GM12878 (cell line): ENCODE results near the gene KLF18. TPM values are rescaled to one million over a fixed set of nuclear protein-coding genes. Genes with fewer than 3 reads are reported as not detected.

Experiments used
- ATAC-seq: fragments of 200-7000 bp; cut with Tn5 transposase; 3 replicates; pipeline ENCODE4 v1.9.1; 2020; ENCODE audit warnings: mild to moderate bottlenecking, moderate library complexity
- BruUV-seq: library from RNA; stranded (reverse); fragments of 400-500 nt; replicated peaks from 2 replicates; lab custom pipeline; 2021; lab: Mats Ljungman, UMichigan
- CTCF ChIA-PET: fragments of 300-600 bp; sonication (Branson Sonifier 250); formaldehyde crosslinking; extraction: SDS; loops from one replicate; lab custom pipeline; 2021; ENCODE audit warnings: inconsistent platforms; lab: Yijun Ruan, JAX
- POLR2A ChIA-PET: fragments of 350-600 bp; formaldehyde crosslinking; extraction: SDS; loops from one replicate; lab custom pipeline; 2021; ENCODE audit warnings: inconsistent platforms; lab: Charles Lee
- RAD21 ChIA-PET: fragments of 300-600 bp; sonication (Branson Sonifier 250); formaldehyde crosslinking; loops from one replicate; lab custom pipeline; 2023; ENCODE audit warnings: antibody characterized with exemption; ENCODE audit not compliant: unreplicated experiment; lab: Charles Lee
- SMC1A ChIA-PET: fragments of 300-600 bp; sonication (Branson Sonifier 250); formaldehyde crosslinking; loops from one replicate; lab custom pipeline; 2023; ENCODE audit not compliant: unreplicated experiment, uncharacterized antibody; lab: Charles Lee
- DNase-seq: peaks from one replicate; pipeline ENCODE4 v3.0.0-alpha.2; 2011; ENCODE audit warnings: low read depth, low spot score
- FAIRE-seq: peaks from 3 replicates; lab custom pipeline; 2011; peaks lifted over from hg19 to GRCh38; lab: Jason Lieb, UNC
- H2AFZ ChIP-seq: 2 replicates; pipeline ENCODE4 v1.6.0; 2011; ENCODE audit warnings: low read depth, low read length, control low read depth; ENCODE audit not compliant: control insufficient read depth
- H3K27ac ChIP-seq: 2 replicates; pipeline ENCODE4 v1.5.1; 2011; ENCODE audit warnings: control low read depth; ENCODE audit not compliant: control insufficient read depth, insufficient read depth
- H3K27me3 ChIP-seq, 2 experiments: replicated peaks in 1 of 2; 2 replicates each; pipeline versions ENCODE4 v1.6.0 to v1.6.1; 2011; ENCODE audit warnings: low read length in 1 of 2; ENCODE audit not compliant: control insufficient read depth in 2 of 2, insufficient read depth in 2 of 2
- H3K36me3 ChIP-seq, 2 experiments: 2 replicates each; pipeline ENCODE4 v1.5.1; 2011; ENCODE audit warnings: low read length in 1 of 2; ENCODE audit not compliant: control insufficient read depth in 2 of 2, insufficient read depth in 2 of 2
- H3K4me1 ChIP-seq: 2 replicates; pipeline ENCODE4 v1.6.1; 2011; ENCODE audit warnings: mild to moderate bottlenecking, low read length, moderate library complexity, mixed read lengths; ENCODE audit not compliant: control insufficient read depth, insufficient read depth
- H3K4me2 ChIP-seq: 2 replicates; pipeline ENCODE4 v1.6.0; 2011; ENCODE audit warnings: control low read depth; ENCODE audit not compliant: control insufficient read depth, insufficient read depth
- H3K4me3 ChIP-seq: fragments of 200-600 bp; sonication (generic); 2 replicates; pipeline ENCODE4 v1.5.1; 2016
- H3K79me2 ChIP-seq: 2 replicates; pipeline ENCODE4 v1.6.0; 2011; ENCODE audit warnings: low read length; ENCODE audit not compliant: control insufficient read depth, insufficient read depth
- H3K9ac ChIP-seq: 2 replicates; pipeline ENCODE4 v1.8.0; 2011; ENCODE audit warnings: low read length, control low read depth, mixed read lengths; ENCODE audit not compliant: control insufficient read depth, insufficient read depth
- H3K9me3 ChIP-seq: replicated peaks from 3 replicates; pipeline ENCODE4 v1.5.1; 2011; ENCODE audit warnings: mild to moderate bottlenecking, low read length; ENCODE audit not compliant: control insufficient read depth, insufficient read depth
- H4K20me1 ChIP-seq: 2 replicates; pipeline ENCODE4 v1.6.0; 2011; ENCODE audit not compliant: control insufficient read depth, insufficient read depth
- BCL11A ChIP-seq: IDR thresholded peaks from 2 replicates; pipeline ENCODE4 v1.6.1; 2011; ENCODE audit warnings: low read depth, low read length
- BHLHE40 ChIP-seq, 2 experiments: fragments of 450-650 bp in 1 of 2; IDR thresholded peaks; 2 replicates each; pipeline ENCODE4 v1.6.1; 2011 to 2017; ENCODE audit warnings: low read depth in 2 of 2, borderline replicate concordance in 1 of 2, improper control_type of control experiment in 1 of 2, low read length in 1 of 2, mild to moderate bottlenecking in 1 of 2
- E2F8 ChIP-seq: fragments of 450-650 bp; IDR thresholded peaks from 2 replicates; pipeline ENCODE4 v1.6.1; 2018; ENCODE audit warnings: mild to moderate bottlenecking, low read depth, moderate library complexity; ENCODE audit not compliant: partially characterized antibody
- FOXM1 ChIP-seq: IDR thresholded peaks from 2 replicates; pipeline ENCODE4 v1.6.1; 2012; ENCODE audit warnings: low read depth, mild to moderate bottlenecking, inconsistent platforms, low read length, moderate library complexity
- IRF4 ChIP-seq: IDR thresholded peaks from 2 replicates; pipeline ENCODE4 v1.6.1; 2011; ENCODE audit warnings: low read depth, low read length
- JUNB ChIP-seq: IDR thresholded peaks from 2 replicates; pipeline ENCODE4 v1.6.1; 2016; ENCODE audit warnings: antibody characterized with exemption, mild to moderate bottlenecking
- NBN ChIP-seq: fragments of 450-650 bp; IDR thresholded peaks from 2 replicates; pipeline ENCODE4 v1.6.1; 2016
- NFYA ChIP-seq: IDR thresholded peaks from 2 replicates; pipeline ENCODE4 v1.6.1; 2011; ENCODE audit warnings: low read depth, mild to moderate bottlenecking, low read length, improper control_type of control experiment, borderline replicate concordance
- NKRF ChIP-seq: fragments of 450-650 bp; conservative IDR thresholded peaks from 2 replicates; pipeline ENCODE4 v1.6.1; 2017; ENCODE audit warnings: mild to moderate bottlenecking, moderate library complexity
- NR2F1 ChIP-seq: fragments of 450-650 bp; conservative IDR thresholded peaks from 2 replicates; pipeline ENCODE4 v1.6.1; 2017; ENCODE audit warnings: mild to moderate bottlenecking
- PAX5 ChIP-seq: IDR thresholded peaks from 2 replicates; pipeline ENCODE4 v1.6.1; 2011; ENCODE audit warnings: low read depth, low read length, borderline replicate concordance
- PML ChIP-seq: IDR thresholded peaks from 2 replicates; pipeline ENCODE4 v1.6.1; 2012; ENCODE audit warnings: low read length, inconsistent platforms
- POU2F2 ChIP-seq: IDR thresholded peaks from 3 replicates; pipeline ENCODE4 v1.6.1; 2011; ENCODE audit warnings: low read depth, mild to moderate bottlenecking, low read length, borderline replicate concordance
- RELA ChIP-seq: fragments of 450-650 bp; IDR thresholded peaks from 2 replicates; pipeline ENCODE4 v1.8.0; 2014; ENCODE audit warnings: borderline replicate concordance; ENCODE audit not compliant: partially characterized antibody
- STAT1 ChIP-seq: fragments of 450-650 bp; conservative IDR thresholded peaks from 2 replicates; pipeline ENCODE4 v1.6.1; 2014; ENCODE audit warnings: antibody characterized with exemption, mild to moderate bottlenecking
- TCF12 ChIP-seq: IDR thresholded peaks from 2 replicates; pipeline ENCODE4 v1.6.1; 2011; ENCODE audit warnings: low read depth, mild to moderate bottlenecking, low read length
- USF2 ChIP-seq: IDR thresholded peaks from 2 replicates; pipeline ENCODE4 v1.6.1; 2011; ENCODE audit warnings: low read depth, low read length, improper control_type of control experiment, borderline replicate concordance
- ZNF274 ChIP-seq: IDR thresholded peaks from one replicate; pipeline ENCODE4 v1.8.0; 2011; ENCODE audit not compliant: insufficient read length, insufficient read depth
- WGBS: methylation state at CpG from one replicate; pipeline ENCODE4 v1.1.6; 2016; ENCODE audit warnings: low lambda C conversion rate; ENCODE audit not compliant: insufficient replicate concordance, insufficient coverage; ENCODE audit errors: missing lambda C conversion rate; 5-methylcytosine and 5-hydroxymethylcytosine counted together
- in situ Hi-C: fragments of 300-500 bp; cut with MboI; formaldehyde crosslinking; loops from 9 replicates; pipeline ENCODE4 v1.14.3; 2018; ENCODE audit warnings: mixed read lengths
- intact Hi-C: fragments of 100-400 bp; cut with micrococcal nuclease; formaldehyde crosslinking; loops from one replicate; pipeline ENCODE4 v1.14.2; 2022; ENCODE audit not compliant: unreplicated experiment
- polyA plus RNA-seq, 11 experiments: library from polyadenylated mRNA; depleted of rRNA in 4 of 11; unstranded in 6 of 11; stranded (reverse) in 5 of 11; fragments of >200 nt; fragmentation: Nextera tagmentation in 4 of 11; fragmentation: Illumina TruSeq in 1 of 11; extraction: Ambion mirVana in 4 of 11; extraction: Trizol in 1 of 11; gene quantifications; 1 replicate in 1 of 11; 2 replicates in 10 of 11; pipeline versions ENCODE4 v1.2.1 to v1.2.3, GENCODE V29; 2011 to 2016; ENCODE audit warnings: inconsistent platforms in 2 of 11, missing spikeins in 2 of 11, low read depth in 1 of 11
- total RNA-seq, 4 experiments: library from RNA; depleted of rRNA in 3 of 4; stranded (reverse); fragments of >200 nt in 3 of 4; fragmentation: Illumina TruSeq in 1 of 4; extraction: Trizol in 1 of 4; gene quantifications; 2 replicates each; pipeline versions ENCODE4 v1.2.1 to v1.2.3, GENCODE V29; 2013 to 2021

Gene KLF18
- total and polyA plus RNA-seq, 10 of the 15 experiments (the other 5 are each of a cell fraction or from before 2014, with no cell fraction given): not detected

GRCh38 chr1:44129616-44130500 lies 11.6 kb downstream of the KLF18 start:
- Histone ChIP-seq H3K9ac (no peak overlapping the region), H3K27me3 (peaks cover 0 to 2% of the 10 kb centered on the region in 2 experiments; a peak in 1 of 4 replicates), H3K36me3 (no peaks in the 10 kb centered on the region), H2AFZ (no peak overlapping the region), H3K4me1 (no peaks in the 10 kb centered on the region), H3K79me2 (no peaks in the 10 kb centered on the region), H3K27ac (no peak overlapping the region), H3K4me2 (no peak overlapping the region), H4K20me1 (no peaks in the 10 kb centered on the region), H3K4me3 (no peak overlapping the region), H3K9me3 (no peaks in the 10 kb centered on the region)
- FAIRE-seq: no peak
- ATAC-seq: no peak
- no peak for DNase-seq
- no peak for TF ChIP-seq STAT1
- no peak for TF ChIP-seq PAX5
- no peak for TF ChIP-seq NFYA
- TF ChIP-seq NR2F1: no peak
- TF ChIP-seq IRF4: no peak
- no peak for TF ChIP-seq ZNF274
- TF ChIP-seq POU2F2: no peak
- no peak for TF ChIP-seq NBN
- TF ChIP-seq USF2: no peak
- TF ChIP-seq RELA: no peak
- no peak for TF ChIP-seq E2F8
- no peak for TF ChIP-seq JUNB
- TF ChIP-seq BHLHE40 (IDR thresholded peaks at IDR 0.05; ENCODE audit: borderline replicate concordance in 1 of 2, low read depth in 2 of 2, low read length in 1 of 2): no peak
- no peak for TF ChIP-seq TCF12
- no peak for TF ChIP-seq FOXM1
- no peak for TF ChIP-seq PML
- TF ChIP-seq BCL11A: no peak
- no peak for TF ChIP-seq NKRF
- BruUV-seq: no TSS peak
- POLR2A ChIA-PET: no interaction called here
- CTCF ChIA-PET: interaction anchor here (1.0 kb wide), 1 partner anchor 9 kb away, joined by 3 read pairs; no protein-coding TSS in a partner anchor
- in situ Hi-C loops (no loop called here), intact Hi-C loops (no loop called here)
- 43% methylated on average over 16 of the region's 16 CpGs for WGBS
- SMC1A ChIA-PET: interaction anchor here (0.6 kb wide), 1 partner anchor 14 kb away, joined by 5 read pairs; no protein-coding TSS in a partner anchor
- RAD21 ChIA-PET: no interaction called here
